Endodermal cell (in vitro differentiated cells): ENCODE data around the gene ATAD3B. TPM values are rescaled to one million over a fixed set of nuclear protein-coding genes. Genes with fewer than 3 reads are reported as not detected.

Source experiments
- DNase-seq: peaks from one replicate; pipeline ENCODE4 v3.0.0-alpha.2; 2017
- H3K27ac ChIP-seq: 2 replicates; pipeline ENCODE4 v1.5.1; 2013; ENCODE audit warnings: mild to moderate bottlenecking, low read depth, low read length, moderate library complexity
- H3K27me3 ChIP-seq: 2 replicates; pipeline ENCODE4 v1.6.1; 2013; ENCODE audit warnings: mild to moderate bottlenecking, low read length, moderate library complexity; ENCODE audit not compliant: insufficient read depth, control insufficient read depth, poor library complexity, severe bottlenecking
- H3K36me3 ChIP-seq: 2 replicates; pipeline ENCODE4 v1.7.0; 2013; ENCODE audit warnings: mild to moderate bottlenecking, low read length, moderate library complexity; ENCODE audit not compliant: control insufficient read depth, insufficient read depth
- H3K4me1 ChIP-seq: one replicate; pipeline ENCODE4 v1.7.0; 2013; ENCODE audit warnings: low read length; ENCODE audit not compliant: control insufficient read depth, insufficient read depth
- H3K4me3 ChIP-seq: 2 replicates; pipeline ENCODE4 v1.5.1; 2013; ENCODE audit warnings: mild to moderate bottlenecking, low read length, moderate library complexity
- H3K9ac ChIP-seq: 2 replicates; pipeline ENCODE4 v1.6.1; 2013; ENCODE audit warnings: mild to moderate bottlenecking, low read length, moderate library complexity; ENCODE audit not compliant: poor library complexity, severe bottlenecking; ENCODE audit errors: extremely low read depth
- H3K9me3 ChIP-seq: 2 replicates; pipeline ENCODE4 v1.6.1; 2013; ENCODE audit warnings: mild to moderate bottlenecking, low read length, moderate library complexity; ENCODE audit not compliant: control insufficient read depth
- H3K27ac Mint-ChIP-seq: 2 replicates; pipeline ENCODE4 v1.8.0; 2020; ENCODE audit warnings: mixed read lengths
- H3K27me3 Mint-ChIP-seq: 2 replicates; pipeline ENCODE4 v1.8.0; 2021; ENCODE audit warnings: mild to moderate bottlenecking, mixed read lengths; ENCODE audit not compliant: insufficient read depth
- H3K36me3 Mint-ChIP-seq: 2 replicates; pipeline ENCODE4 v1.8.0; 2020; ENCODE audit warnings: low read depth, mixed read lengths
- H3K4me1 Mint-ChIP-seq: 2 replicates; pipeline ENCODE4 v1.8.0; 2020; ENCODE audit warnings: mixed read lengths
- H3K4me3 Mint-ChIP-seq: 2 replicates; pipeline ENCODE4 v1.8.0; 2020; ENCODE audit warnings: mild to moderate bottlenecking, moderate library complexity, mixed read lengths
- H3K9me3 Mint-ChIP-seq: 2 replicates; pipeline ENCODE4 v1.8.0; 2020; ENCODE audit warnings: mild to moderate bottlenecking, mixed read lengths
- CTCF ChIP-seq: fragments of 200-600 bp; sonication (generic); conservative IDR thresholded peaks from 2 replicates; pipeline ENCODE4 v1.5.0; 2021; ENCODE audit warnings: antibody characterized with exemption, mild to moderate bottlenecking
- WGBS, 2 experiments: methylation state at CpG; one replicate each; pipeline versions ENCODE4 v1.1.5 to v1.1.7; 2013; ENCODE audit warnings: missing lambda C conversion rate in 2 of 2, mixed read lengths in 1 of 2; ENCODE audit not compliant: insufficient coverage in 1 of 2, insufficient read length in 1 of 2; 5-methylcytosine and 5-hydroxymethylcytosine counted together
- total RNA-seq, 2 donors: library from RNA; stranded (reverse); fragmentation: NEBNext Ultra II Directional in 1 of 2; extraction: Animal tissue kit (Norgen Biotek cat#: 25700) in 1 of 2; gene quantifications; 2 replicates in 1 of 2; 3 replicates in 1 of 2; pipeline ENCODE4 v1.2.1, GENCODE V29; 2021

ATAD3B gene
- total RNA-seq, 2 donors from 2014 or later = 41.8 to 47.4 TPM

GRCh38 chr1:1435106-1435903, 36.3 kb upstream of the ATAD3B start, which contains the start of gene VWA1:
TSS of gene VWA1 (plus strand) at chr1:1435690. CDS start at chr1:1435749, 59 bp downstream.
- 12 to 18% methylated on average over 24 to 89 of the region's 89 CpGs for WGBS, 2 experiments

GRCh38 chr1:1435911-1436629, 35.5 kb upstream of the ATAD3B start:
- H3K9ac ChIP-seq = no peak overlapping the region

More at GRCh38 chr1:1435106-1435903, 36.3 kb upstream of the ATAD3B start, which contains the start of gene VWA1:
- Histone ChIP-seq H3K4me3 (peak within 1 kb of the TSS; percentile 69), H3K36me3 (no peaks in the 10 kb centered on the region), H3K9me3 (no peaks in the 10 kb centered on the region), H3K27ac (no peak within 1 kb of the TSS), H3K27me3 (peaks cover 16% of the 10 kb centered on the region), H3K9ac (no peak within 1 kb of the TSS), H3K4me1 (peaks cover 14% of the 10 kb centered on the region)
- H3K4me3 Mint-ChIP-seq = peak within 1 kb of the TSS; percentile 56
- peak; percentile 87 for DNase-seq
- peaks cover 5% of the 10 kb centered on the region for H3K4me1 Mint-ChIP-seq
- no peak within 1 kb of the TSS for H3K27ac Mint-ChIP-seq
- peaks cover 4% of the 10 kb centered on the region for H3K27me3 Mint-ChIP-seq
- no peaks in the 10 kb centered on the region for H3K9me3 Mint-ChIP-seq
- no peaks in the 10 kb centered on the region for H3K36me3 Mint-ChIP-seq
- TF ChIP-seq CTCF = peak; percentile 11

More at GRCh38 chr1:1435911-1436629, 35.5 kb upstream of the ATAD3B start:
- Mint-ChIP-seq H3K27me3 (peaks cover 4% of the 10 kb centered on the region), H3K4me3 (peak overlapping the region; percentile 56), H3K9me3 (no peaks in the 10 kb centered on the region), H3K36me3 (peaks cover 3% of the 10 kb centered on the region), H3K4me1 (peaks cover 3% of the 10 kb centered on the region), H3K27ac (no peak overlapping the region)
- DNase-seq = peak; percentile 50
- no peaks in the 10 kb centered on the region for H3K9me3 ChIP-seq
- H3K27me3 ChIP-seq = peaks cover 16% of the 10 kb centered on the region
- peaks cover 14% of the 10 kb centered on the region for H3K4me1 ChIP-seq
- WGBS, 2 experiments = 28 to 71% methylated on average over 7 to 40 of the region's 40 CpGs
- no peak overlapping the region for H3K27ac ChIP-seq
- H3K4me3 ChIP-seq = peak overlapping the region; percentile 58
- TF ChIP-seq CTCF = no peak
- no peaks in the 10 kb centered on the region for H3K36me3 ChIP-seq
